HEK293T (cell line): ENCODE data around the gene CACTIN.

Experiments
- CTCF ChIA-PET: fragments of 350-600 bp; formaldehyde crosslinking; extraction: SDS; loops from one replicate; lab custom pipeline; 2021; ENCODE audit warnings: antibody characterized with exemption, inconsistent platforms; lab: Yijun Ruan, JAX
- POLR2A ChIA-PET: fragments of 350-600 bp; formaldehyde crosslinking; extraction: SDS; loops from one replicate; lab custom pipeline; 2020; ENCODE audit warnings: antibody characterized with exemption, inconsistent platforms; lab: Yijun Ruan, JAX
- DNase-seq: peaks from one replicate; pipeline ENCODE4 v3.0.0; 2012; ENCODE audit warnings: mixed read lengths; ENCODE audit errors: extremely low spot score
- ARNT ChIP-seq: fragments of 450-650 bp; IDR thresholded peaks from 2 replicates; pipeline ENCODE4 v1.6.1; 2017; ENCODE audit warnings: mild to moderate bottlenecking
- BHLHE40 ChIP-seq: fragments of 450-650 bp; IDR thresholded peaks from 2 replicates; pipeline ENCODE4 v1.6.1; 2016; ENCODE audit warnings: mild to moderate bottlenecking, moderate library complexity, borderline replicate concordance
- CTBP1 ChIP-seq: fragments of 450-650 bp; IDR thresholded peaks from 2 replicates; pipeline ENCODE4 v1.6.1; 2016; ENCODE audit warnings: borderline replicate concordance
- ELF4 ChIP-seq: fragments of 450-650 bp; IDR thresholded peaks from 2 replicates; pipeline ENCODE4 v1.6.1; 2017; ENCODE audit warnings: antibody characterized with exemption
- FOXA1 ChIP-seq: fragments of 450-650 bp; IDR thresholded peaks from 2 replicates; pipeline ENCODE4 v1.6.1; 2016; ENCODE audit warnings: mild to moderate bottlenecking
- FOXK2 ChIP-seq: fragments of 450-650 bp; IDR thresholded peaks from 2 replicates; pipeline ENCODE4 v1.6.1; 2016; ENCODE audit warnings: mild to moderate bottlenecking
- FOXM1 ChIP-seq: fragments of 450-650 bp; IDR thresholded peaks from 2 replicates; pipeline ENCODE4 v1.6.1; 2017; ENCODE audit warnings: mild to moderate bottlenecking, borderline replicate concordance
- HDGF ChIP-seq: fragments of 450-650 bp; IDR thresholded peaks from 2 replicates; pipeline ENCODE4 v1.6.1; 2017; ENCODE audit warnings: antibody characterized with exemption, borderline replicate concordance
- L3MBTL2 ChIP-seq: fragments of 450-650 bp; conservative IDR thresholded peaks from 2 replicates; pipeline ENCODE4 v1.6.1; 2016; ENCODE audit warnings: mild to moderate bottlenecking
- LEF1 ChIP-seq: fragments of 450-650 bp; IDR thresholded peaks from 2 replicates; pipeline ENCODE4 v1.6.1; 2017; ENCODE audit warnings: mild to moderate bottlenecking, borderline replicate concordance
- NFRKB ChIP-seq: fragments of 450-650 bp; IDR thresholded peaks from 2 replicates; pipeline ENCODE4 v1.6.1; 2016; ENCODE audit warnings: mild to moderate bottlenecking, moderate library complexity
- PKNOX1 ChIP-seq: fragments of 450-650 bp; IDR thresholded peaks from 2 replicates; pipeline ENCODE4 v1.6.1; 2016
- SP1 ChIP-seq: fragments of 450-650 bp; IDR thresholded peaks from 2 replicates; pipeline ENCODE4 v1.6.1; 2017
- SUZ12 ChIP-seq: fragments of 450-650 bp; IDR thresholded peaks from 2 replicates; pipeline ENCODE4 v1.6.1; 2016; ENCODE audit warnings: mild to moderate bottlenecking
- TARDBP ChIP-seq: fragments of 450-650 bp; IDR thresholded peaks from 2 replicates; pipeline ENCODE4 v1.6.1; 2016
- ZNF384 ChIP-seq: fragments of 450-650 bp; IDR thresholded peaks from 2 replicates; pipeline ENCODE4 v1.6.1; 2016

CACTIN gene

GRCh38 chr19:3608079-3608641 is 18.4 kb downstream of the CACTIN start:
- CTCF ChIA-PET = interaction anchor here (0.9 to 1.6 kb wide), 4 partner anchors 11 to 33 kb away, joined by 4 to 8 read pairs (median 4); no protein-coding TSS in a partner anchor
- no peak for TF ChIP-seq LEF1
- no peak for TF ChIP-seq SUZ12
- no peak for TF ChIP-seq L3MBTL2
- TF ChIP-seq NFRKB = no peak
- no peak for TF ChIP-seq SP1
- TF ChIP-seq CTBP1 = no peak
- no peak for TF ChIP-seq TARDBP
- no peak for TF ChIP-seq BHLHE40
- TF ChIP-seq FOXA1 = no peak
- no peak for TF ChIP-seq FOXK2
- TF ChIP-seq FOXM1 = no peak
- TF ChIP-seq PKNOX1 = no peak
- TF ChIP-seq ELF4 = no peak
- POLR2A ChIA-PET = interaction anchor here (1.4 kb wide), 2 partner anchors 15 to 16 kb away, joined by 3 to 7 read pairs; no protein-coding TSS in a partner anchor
- no peak for DNase-seq

- CTCF ChIA-PET = interaction anchor here (0.6 to 1.6 kb wide), 5 partner anchors 11 to 600 kb away, joined by 4 to 8 read pairs (median 4); no protein-coding TSS in a partner anchor
- DNase-seq = no peak
- POLR2A ChIA-PET = interaction anchor here (1.0 to 1.4 kb wide), 3 partner anchors 16 to 155 kb away, joined by 3 to 7 read pairs (median 4); partner anchors contain the start of gene MRPL54
- TF ChIP-seq PKNOX1 = no peak
- no peak for TF ChIP-seq CTBP1
- TF ChIP-seq L3MBTL2 = no peak
- TF ChIP-seq TARDBP = no peak
Observed at GRCh38 chr19:3607303-3608078, 19.1 kb downstream of the CACTIN start.

- TF ChIP-seq L3MBTL2 (no peak), HDGF (0 out of 2 replicates have a peak, but pooled peaks have one; percentile 70)
- DNase-seq = peak; percentile 79
- CTCF ChIA-PET = no interaction called here
- POLR2A ChIA-PET = interaction anchor here (1.0 kb wide), 1 partner anchor 156 kb away, joined by 4 read pairs; the partner anchor contains the start of gene MRPL54
Observed at GRCh38 chr19:3606690-3607289, 19.8 kb downstream of the CACTIN start, which contains the start of gene TBXA2R. Gene TBXA2R, minus strand, starts transcription at chr19:3606875. Its CDS starts 6,241 bp downstream, at chr19:3600634.

- CTCF ChIA-PET = no interaction called here
- DNase-seq = no peak
- POLR2A ChIA-PET = interaction anchor here (1.0 kb wide), 1 partner anchor 157 kb away, joined by 4 read pairs; the partner anchor contains the start of gene MRPL54
- TF ChIP-seq FOXK2 = no peak
- TF ChIP-seq FOXM1 = no peak
- no peak for TF ChIP-seq ELF4
Observed at GRCh38 chr19:3606174-3606689, 20.4 kb downstream of the CACTIN start.

- no peak for DNase-seq
- ChIA-PET CTCF (no interaction called here), POLR2A (no interaction called here)
- TF ChIP-seq BHLHE40 (no peak), ELF4 (no peak), CTBP1 (no peak), L3MBTL2 (no peak), TARDBP (no peak), HDGF (no peak), NFRKB (no peak), ARNT (no peak), FOXK2 (no peak), FOXA1 (no peak), ZNF384 (no peak), PKNOX1 (no peak)
Observed at GRCh38 chr19:3605770-3606169, 20.8 kb downstream of the CACTIN start.

GRCh38 chr19:3605361-3605760 is 21.2 kb downstream of the CACTIN start:
- DNase-seq = no peak
- ChIA-PET CTCF (no interaction called here), POLR2A (interaction anchor here (0.8 kb wide), 1 partner anchor 115 kb away, joined by 3 read pairs; no protein-coding TSS in a partner anchor)
- TF ChIP-seq TARDBP = no peak
- TF ChIP-seq NFRKB = no peak
- no peak for TF ChIP-seq SUZ12
- no peak for TF ChIP-seq ARNT
- TF ChIP-seq PKNOX1 = no peak
- no peak for TF ChIP-seq FOXA1
- TF ChIP-seq LEF1 = no peak
- TF ChIP-seq ZNF384 = no peak
- TF ChIP-seq L3MBTL2 = no peak
- TF ChIP-seq FOXM1 = no peak
- TF ChIP-seq HDGF = no peak
- TF ChIP-seq BHLHE40 = no peak
